Mesendoderm (in vitro differentiated cells): ENCODE measurements around the gene ATP1A2.

ENCODE experiments used
- DNase-seq: peaks from one replicate; pipeline ENCODE4 v3.0.0; 2013
- H2AK5ac ChIP-seq: 2 replicates; pipeline ENCODE4 v1.6.1; 2013; ENCODE audit warnings: low read length, inconsistent platforms
- H2BK120ac ChIP-seq: 2 replicates; pipeline ENCODE4 v1.6.1; 2013; ENCODE audit warnings: low read depth, mild to moderate bottlenecking, low read length, moderate library complexity, mixed read lengths
- H2BK15ac ChIP-seq: replicated peaks from 2 replicates; pipeline ENCODE4 v1.6.1; 2013; ENCODE audit warnings: low read depth, mild to moderate bottlenecking, moderate library complexity
- H2BK5ac ChIP-seq: 2 replicates; pipeline ENCODE4 v1.6.1; 2013; ENCODE audit warnings: low read length, inconsistent platforms
- H3K18ac ChIP-seq: 2 replicates; pipeline ENCODE4 v1.6.1; 2013; ENCODE audit warnings: mild to moderate bottlenecking, low read length, mixed read lengths
- H3K23ac ChIP-seq: one replicate; pipeline ENCODE4 v1.6.1; 2013; ENCODE audit warnings: low read length
- H3K27ac ChIP-seq: 2 replicates; pipeline ENCODE4 v1.5.1; 2013; ENCODE audit warnings: low read depth, mild to moderate bottlenecking, inconsistent platforms, low read length, moderate library complexity
- H3K27me3 ChIP-seq: 2 replicates; pipeline ENCODE4 v1.6.1; 2013; ENCODE audit warnings: low read length, control low read depth, mild to moderate bottlenecking, inconsistent platforms; ENCODE audit not compliant: insufficient read depth, poor library complexity
- H3K36me3 ChIP-seq: 2 replicates; pipeline ENCODE4 v1.6.1; 2013; ENCODE audit warnings: low read length, inconsistent platforms; ENCODE audit not compliant: control insufficient read depth, insufficient read depth
- H3K4ac ChIP-seq: one replicate; pipeline ENCODE4 v1.6.1; 2013; ENCODE audit warnings: low read depth, mild to moderate bottlenecking, low read length, moderate library complexity
- H3K4me1 ChIP-seq: 2 replicates; pipeline ENCODE4 v1.6.1; 2013; ENCODE audit warnings: low read depth, low read length, inconsistent platforms; ENCODE audit not compliant: control insufficient read depth
- H3K4me2 ChIP-seq: 2 replicates; pipeline ENCODE4 v1.6.1; 2013; ENCODE audit warnings: low read length
- H3K4me3 ChIP-seq: 2 replicates; pipeline ENCODE4 v1.5.1; 2013; ENCODE audit warnings: mild to moderate bottlenecking, low read length
- H3K56ac ChIP-seq: one replicate; pipeline ENCODE4 v1.6.1; 2013; ENCODE audit warnings: low read length
- H3K79me1 ChIP-seq: 2 replicates; pipeline ENCODE4 v1.6.1; 2013; ENCODE audit warnings: low read length, inconsistent platforms
- H3K79me2 ChIP-seq: 2 replicates; pipeline ENCODE4 v1.6.1; 2013; ENCODE audit warnings: mild to moderate bottlenecking, low read length; ENCODE audit not compliant: control insufficient read depth, insufficient read depth
- H3K9ac ChIP-seq: 2 replicates; pipeline ENCODE4 v1.6.1; 2013; ENCODE audit warnings: low read length, inconsistent platforms
- H4K5ac ChIP-seq: one replicate; pipeline ENCODE4 v1.6.1; 2013; ENCODE audit warnings: low read length
- H4K8ac ChIP-seq: one replicate; pipeline ENCODE4 v1.6.1; 2013; ENCODE audit warnings: low read depth, mild to moderate bottlenecking, control low read depth, low read length, moderate library complexity
- WGBS: extraction: QIAGEN DNeasy Blood & Tissue Kit; methylation state at CpG from one replicate; pipeline ENCODE4 v1.1.7; 2013; ENCODE audit warnings: low lambda C conversion rate, missing lambda C conversion rate; ENCODE audit not compliant: insufficient coverage; ENCODE audit errors: extremely low coverage; 5-methylcytosine and 5-hydroxymethylcytosine counted together

The ATP1A2 gene

GRCh38 chr1:160189649-160190625, 74.4 kb downstream of the ATP1A2 start, which contains the start of gene CASQ1:
CASQ1 (plus strand) TSS chr1:160190575; CDS start chr1:160190752, 177 bp downstream.
- DNase-seq = no peak
- Histone ChIP-seq H4K5ac (no peak within 1 kb of the TSS), H3K4ac (peak within 1 kb of the TSS; percentile 46), H2AK5ac (peak within 1 kb of the TSS; percentile 90), H3K4me3 (no peak within 1 kb of the TSS), H2BK120ac (no peak within 1 kb of the TSS), H3K4me2 (no peak within 1 kb of the TSS), H2BK5ac (peak within 1 kb of the TSS; percentile 37), H3K79me1 (no peaks in the 10 kb centered on the region), H3K36me3 (no peaks in the 10 kb centered on the region), H3K4me1 (peaks cover 30% of the 10 kb centered on the region), H3K27me3 (no peaks in the 10 kb centered on the region), H3K27ac (no peak within 1 kb of the TSS), H3K18ac (peak within 1 kb of the TSS; percentile 22), H3K79me2 (no peaks in the 10 kb centered on the region), H3K9ac (no peak within 1 kb of the TSS), H2BK15ac (no peak within 1 kb of the TSS), H4K8ac (no peak within 1 kb of the TSS), H3K23ac (no peak within 1 kb of the TSS), H3K56ac (peak within 1 kb of the TSS; percentile 61)
- no CpG with 5 or more reads among the region's 15 CpGs for WGBS

- Histone ChIP-seq H3K4ac (no peak overlapping the region), H3K4me1 (peaks cover 30% of the 10 kb centered on the region), H3K23ac (no peak overlapping the region), H3K79me2 (no peaks in the 10 kb centered on the region), H3K4me3 (no peak overlapping the region), H4K8ac (no peak overlapping the region), H3K27ac (no peak overlapping the region), H2BK15ac (no peak overlapping the region), H2BK5ac (no peak overlapping the region), H3K4me2 (no peak overlapping the region), H3K27me3 (no peaks in the 10 kb centered on the region), H4K5ac (no peak overlapping the region), H3K56ac (peak overlapping the region; percentile 3), H3K79me1 (no peaks in the 10 kb centered on the region), H2AK5ac (no peak overlapping the region), H2BK120ac (no peak overlapping the region), H3K36me3 (no peaks in the 10 kb centered on the region), H3K9ac (no peak overlapping the region), H3K18ac (no peak overlapping the region)
- no peak for DNase-seq
- WGBS = no CpG with 5 or more reads among the region's 3 CpGs
Measured at GRCh38 chr1:160191756-160192155, 76.2 kb downstream of the ATP1A2 start.

DNA sequence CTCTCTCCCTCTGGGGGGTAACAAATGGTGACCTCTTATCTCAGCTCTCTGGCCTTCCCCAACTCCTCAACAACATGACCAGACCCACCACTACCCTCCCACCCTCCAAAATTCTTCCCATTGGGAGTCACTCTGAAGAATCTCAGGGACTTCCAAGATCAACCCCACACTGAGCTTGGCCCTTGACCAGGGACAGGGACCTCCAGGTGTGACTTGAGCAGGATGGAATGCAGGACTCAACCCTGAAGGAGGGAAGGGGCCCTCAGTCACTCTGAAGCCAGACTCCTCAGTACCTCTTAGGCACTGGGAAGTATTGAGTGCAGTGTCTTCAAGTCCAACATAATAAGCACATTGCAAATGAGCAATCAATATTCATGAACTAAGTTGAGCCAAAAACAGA, 76.7 kb downstream of the ATP1A2 start:
- no peak overlapping the region for H4K5ac ChIP-seq
- H3K4ac ChIP-seq = no peak overlapping the region
- no peak overlapping the region for H3K27ac ChIP-seq
- H2BK120ac ChIP-seq = no peak overlapping the region
- H2BK15ac ChIP-seq = no peak overlapping the region
- no peak overlapping the region for H3K23ac ChIP-seq
- H3K4me1 ChIP-seq = peaks cover 30% of the 10 kb centered on the region
- H3K79me1 ChIP-seq = no peaks in the 10 kb centered on the region
- no peak overlapping the region for H3K4me2 ChIP-seq
- no peaks in the 10 kb centered on the region for H3K79me2 ChIP-seq
- no peak overlapping the region for H3K4me3 ChIP-seq
- H3K56ac ChIP-seq = peak overlapping the region; percentile 82
- H3K18ac ChIP-seq = no peak overlapping the region
- no peak overlapping the region for H4K8ac ChIP-seq
- H3K36me3 ChIP-seq = no peaks in the 10 kb centered on the region
- H2BK5ac ChIP-seq = peak overlapping the region; percentile 6
- no peaks in the 10 kb centered on the region for H3K27me3 ChIP-seq
- H2AK5ac ChIP-seq = peak overlapping the region; percentile 88
- peak; percentile 82 for DNase-seq
- H3K9ac ChIP-seq = peak overlapping the region; percentile 24
